ENCODE data around the gene AP3D1.
A peak's percentile ranks its signal among the peaks of the same experiment; 100 is the strongest.

AP3D1 gene

DNA sequence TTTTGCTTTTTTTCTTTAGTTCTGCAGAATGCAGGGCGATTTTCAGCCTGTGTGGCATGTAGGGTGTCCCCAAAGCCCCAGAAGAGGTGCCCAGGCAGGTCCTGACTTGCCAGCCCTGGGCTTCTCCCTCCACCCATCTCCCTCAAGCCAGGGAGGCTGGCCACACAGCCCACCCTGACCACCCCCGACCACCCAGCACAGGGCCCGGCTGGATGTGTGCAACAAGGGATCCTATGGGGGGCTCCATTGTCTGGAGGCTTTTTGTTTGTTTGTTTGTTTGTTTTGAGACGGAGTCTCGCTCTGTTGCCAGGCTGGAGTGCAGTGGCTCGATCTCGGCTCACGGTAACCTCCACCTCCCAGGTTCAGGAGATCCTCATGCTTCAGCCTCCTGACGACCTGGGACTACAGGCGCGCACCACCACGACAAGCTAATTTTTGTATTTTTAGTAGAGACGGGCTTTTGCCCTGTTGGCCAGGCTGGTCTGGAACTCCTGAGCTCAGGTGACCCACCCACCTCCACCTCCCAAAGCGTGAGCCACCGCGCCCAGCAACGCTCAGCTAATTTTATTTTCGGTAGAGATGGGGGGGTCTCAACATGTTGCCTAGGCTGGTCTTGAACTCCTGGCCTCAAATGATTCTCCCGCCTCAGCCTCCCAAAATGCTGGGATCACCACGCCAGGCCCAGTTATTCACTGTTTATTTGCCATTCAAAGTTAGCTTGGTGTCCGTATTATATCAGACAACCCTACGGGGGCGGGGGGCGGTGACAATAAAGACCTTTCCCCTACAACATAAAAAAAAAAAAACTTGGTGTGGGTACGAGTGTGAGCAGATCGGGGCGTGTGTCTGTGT, 92.6 kb downstream of the AP3D1 start:
- no peak for DNase-seq

DNA sequence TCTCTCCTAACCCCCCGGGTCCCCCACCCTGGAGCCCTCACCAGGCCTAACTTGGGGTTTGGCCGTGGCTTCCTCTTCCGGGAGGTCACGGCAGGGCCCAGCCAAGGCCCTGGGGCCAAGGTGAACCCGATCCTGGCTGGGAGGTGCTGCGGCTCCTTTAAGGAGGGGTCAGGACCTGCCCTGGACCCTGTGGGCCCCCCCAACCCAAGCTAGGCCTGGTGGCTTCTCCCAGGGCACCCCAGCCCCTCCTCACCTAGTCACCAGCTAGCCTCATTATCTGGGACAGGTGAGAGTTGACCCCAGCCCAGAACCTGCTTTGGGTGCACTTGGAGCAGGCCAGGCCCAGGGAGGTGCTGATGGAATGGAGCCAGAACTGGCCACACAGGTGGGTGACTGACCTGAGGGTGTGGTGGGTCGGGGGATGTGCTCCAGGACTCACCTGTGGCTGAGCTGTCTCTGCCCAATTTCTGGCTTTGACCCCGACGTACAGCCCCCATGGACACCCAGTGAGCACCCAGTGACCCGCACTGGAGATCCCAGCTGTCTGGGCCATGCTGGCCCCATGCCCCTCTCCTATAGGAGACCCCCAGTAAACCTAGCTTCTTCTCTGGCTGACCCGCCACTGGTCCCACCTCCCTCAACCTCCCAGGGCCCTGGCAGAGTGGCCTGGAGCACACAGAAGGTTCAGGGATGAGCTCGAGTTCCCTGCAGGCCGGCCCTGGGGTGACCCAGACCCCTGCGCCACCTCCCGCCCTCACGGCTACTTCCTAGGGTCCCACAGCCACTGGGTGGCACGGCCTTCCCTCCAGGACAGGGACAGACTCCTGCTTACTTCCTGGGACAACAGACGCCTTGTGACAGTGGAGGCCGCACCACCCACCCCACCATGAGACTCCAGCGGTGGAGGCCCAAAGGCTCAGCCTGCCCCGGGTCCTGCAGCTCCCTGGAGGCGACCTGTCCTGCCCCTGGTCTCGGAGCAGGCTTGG, 93.6 kb downstream of the AP3D1 start:
- no peak for DNase-seq

DNA sequence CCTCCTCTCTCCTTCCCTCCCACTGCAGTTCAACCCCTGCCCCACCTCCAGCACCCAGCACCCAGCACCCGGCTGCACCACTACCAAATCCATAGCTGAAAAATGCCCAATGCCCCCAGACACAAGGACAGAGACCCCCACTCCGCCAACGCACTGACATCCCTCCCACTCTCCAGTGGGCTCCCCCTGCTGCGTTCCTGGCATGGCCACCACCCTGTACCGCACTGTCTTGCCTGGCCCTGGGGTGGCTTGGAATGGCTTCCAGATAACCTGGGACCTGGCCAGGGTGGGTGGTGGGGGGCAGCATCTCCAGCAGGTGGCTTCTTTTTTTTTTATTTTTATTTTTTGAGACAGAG, 94.6 kb downstream of the AP3D1 start:
- no peak for DNase-seq

DNA sequence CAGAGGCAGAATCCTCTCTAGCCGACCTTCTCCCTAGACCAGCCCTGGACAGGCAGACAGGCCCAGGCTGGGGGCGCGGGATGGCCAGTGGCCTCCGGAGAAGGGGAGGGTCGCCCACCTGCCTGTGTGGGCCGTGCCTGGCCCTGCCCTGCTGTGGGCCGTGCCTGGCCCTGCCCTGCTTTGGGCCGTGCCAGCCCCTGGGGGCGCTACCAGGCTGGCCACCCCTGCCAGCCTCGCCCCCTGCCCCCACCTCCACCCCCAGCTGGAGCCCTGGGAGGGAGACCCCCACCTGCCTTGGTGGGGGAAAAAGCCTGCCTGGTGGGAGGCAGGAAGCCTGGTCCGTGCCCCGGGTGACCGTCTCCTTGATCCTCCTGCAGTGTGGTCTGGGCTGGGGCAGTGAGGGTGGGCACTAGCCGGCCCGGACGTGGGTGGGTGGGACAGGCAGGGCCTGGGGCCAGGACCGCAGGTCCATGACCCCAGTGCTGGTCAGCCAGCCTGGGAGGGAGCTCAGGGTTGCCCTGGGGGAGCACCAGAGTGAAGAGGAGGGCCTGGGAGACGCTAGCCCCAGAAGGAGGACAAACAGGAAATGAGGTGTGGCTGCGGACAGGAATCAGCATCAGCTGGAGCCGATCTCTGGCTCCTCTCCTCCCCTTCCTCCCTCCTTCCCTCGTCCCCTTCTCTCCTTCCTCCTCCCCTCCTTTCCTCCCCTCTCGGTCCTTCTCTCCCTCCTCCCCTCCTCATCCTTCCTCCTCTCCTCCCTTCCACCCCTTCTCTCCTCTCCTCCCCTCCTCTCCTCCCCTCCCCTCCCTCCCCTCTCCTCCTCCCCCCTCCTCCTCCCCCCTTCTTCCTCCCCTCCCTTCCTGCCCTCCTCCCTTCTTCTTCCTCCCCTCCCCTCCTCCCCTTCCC, 95.2 kb downstream of the AP3D1 start:
- DNase-seq, result no peak

DNA sequence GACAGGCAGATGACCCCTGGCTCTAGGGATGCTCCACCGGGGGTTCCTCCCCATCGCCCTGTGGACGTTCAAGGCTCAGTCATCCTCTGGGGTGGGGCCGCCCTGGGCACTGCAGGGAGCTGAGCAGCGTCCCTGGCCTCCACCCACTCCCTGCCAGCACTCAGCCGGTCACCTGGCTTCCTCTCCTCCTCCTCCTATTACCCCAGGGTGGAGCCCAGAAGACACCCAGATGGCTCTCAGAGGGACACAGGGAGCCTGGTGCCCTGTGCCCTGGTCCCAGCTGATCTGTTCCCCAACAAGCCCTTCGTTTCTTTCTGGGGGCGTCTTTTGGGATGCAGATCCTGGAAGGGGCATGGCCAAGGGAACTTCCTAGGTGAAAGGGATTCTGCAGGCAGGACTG, 96.6 kb downstream of the AP3D1 start:
- DNase-seq, result no peak

DNA sequence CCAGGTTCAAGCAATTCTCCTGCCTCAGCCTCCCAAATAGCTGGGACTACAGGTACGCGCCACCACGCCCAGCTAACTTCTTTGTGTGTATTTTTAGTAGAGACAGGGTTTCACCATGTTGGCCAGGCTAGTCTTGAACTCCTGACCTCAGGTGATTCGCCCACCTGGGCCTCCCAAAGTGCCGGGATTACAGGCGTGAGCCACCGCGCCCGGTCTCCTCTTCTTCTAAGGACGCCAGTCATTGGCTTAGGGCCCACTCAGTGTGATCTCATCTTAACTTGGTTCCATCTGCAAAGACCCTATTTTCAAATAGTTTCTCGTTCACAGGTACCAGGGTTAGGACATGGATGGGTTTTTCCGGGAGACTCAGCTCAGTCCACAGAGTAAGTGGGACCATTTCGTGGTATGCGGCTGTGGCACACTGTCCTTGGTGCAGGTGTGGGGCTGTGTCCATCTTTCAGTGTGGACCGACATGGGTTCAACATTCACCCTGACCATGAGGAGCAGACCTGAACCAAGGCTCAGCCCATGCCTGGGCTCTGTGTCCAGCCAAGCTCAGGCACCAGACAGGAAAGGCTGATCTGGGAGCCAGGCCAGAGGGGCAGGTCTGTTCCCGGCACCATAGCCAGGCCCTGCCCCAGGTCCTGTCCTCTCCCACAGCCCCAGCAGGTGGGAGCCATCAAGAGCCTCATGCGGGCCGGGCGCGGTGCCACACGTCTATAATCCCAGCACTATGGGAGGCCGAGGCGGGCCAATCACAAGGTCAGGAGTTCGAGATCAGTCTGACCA, 97.6 kb downstream of the AP3D1 start:
- DNase-seq, result no peak

DNA sequence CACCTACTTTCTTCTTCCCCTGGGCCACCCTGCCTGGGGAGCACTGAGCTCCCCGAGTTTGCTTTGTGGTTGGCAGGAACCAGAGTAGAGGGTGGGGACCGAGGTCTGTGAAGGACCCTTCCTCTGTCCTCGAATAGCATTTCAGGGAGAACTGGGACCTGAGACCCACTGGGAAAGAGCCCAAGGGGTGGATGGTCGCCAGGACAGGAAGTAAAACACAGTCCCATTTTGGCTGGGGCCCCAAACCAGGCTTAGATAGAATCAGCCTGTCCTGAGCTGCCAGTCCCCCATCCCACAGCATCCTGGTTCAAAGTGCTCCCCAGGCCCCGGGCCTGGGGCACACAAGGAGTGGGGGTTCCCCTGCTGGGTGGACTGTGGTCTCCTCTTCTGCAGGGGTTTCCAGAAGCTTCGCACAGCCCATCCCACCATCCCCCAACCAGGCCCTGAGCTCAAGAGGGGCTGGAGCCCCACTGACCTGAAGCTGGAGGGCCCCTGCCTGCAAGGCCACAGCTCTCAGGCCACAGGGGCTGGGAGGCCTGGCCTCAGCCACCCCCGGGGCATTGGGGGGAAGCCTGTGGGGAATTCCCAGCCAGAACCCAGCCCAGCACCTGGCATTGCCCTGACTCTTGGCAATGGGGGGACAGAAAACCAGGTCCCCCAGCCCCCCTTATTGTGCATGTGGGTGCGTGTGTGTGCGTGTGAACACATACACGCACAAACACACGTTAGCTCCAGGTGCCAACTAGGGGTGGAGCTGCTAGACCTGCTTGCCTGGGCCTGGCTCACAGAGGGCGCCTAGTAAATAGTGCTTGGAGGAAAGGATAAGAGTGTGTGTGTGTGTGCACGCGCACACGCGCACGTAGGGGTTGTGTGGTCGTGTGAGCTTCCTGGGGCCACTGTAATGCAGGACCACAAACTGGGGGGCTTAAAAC, 99.3 kb downstream of the AP3D1 start:
- peak; percentile 84 for DNase-seq

DNA sequence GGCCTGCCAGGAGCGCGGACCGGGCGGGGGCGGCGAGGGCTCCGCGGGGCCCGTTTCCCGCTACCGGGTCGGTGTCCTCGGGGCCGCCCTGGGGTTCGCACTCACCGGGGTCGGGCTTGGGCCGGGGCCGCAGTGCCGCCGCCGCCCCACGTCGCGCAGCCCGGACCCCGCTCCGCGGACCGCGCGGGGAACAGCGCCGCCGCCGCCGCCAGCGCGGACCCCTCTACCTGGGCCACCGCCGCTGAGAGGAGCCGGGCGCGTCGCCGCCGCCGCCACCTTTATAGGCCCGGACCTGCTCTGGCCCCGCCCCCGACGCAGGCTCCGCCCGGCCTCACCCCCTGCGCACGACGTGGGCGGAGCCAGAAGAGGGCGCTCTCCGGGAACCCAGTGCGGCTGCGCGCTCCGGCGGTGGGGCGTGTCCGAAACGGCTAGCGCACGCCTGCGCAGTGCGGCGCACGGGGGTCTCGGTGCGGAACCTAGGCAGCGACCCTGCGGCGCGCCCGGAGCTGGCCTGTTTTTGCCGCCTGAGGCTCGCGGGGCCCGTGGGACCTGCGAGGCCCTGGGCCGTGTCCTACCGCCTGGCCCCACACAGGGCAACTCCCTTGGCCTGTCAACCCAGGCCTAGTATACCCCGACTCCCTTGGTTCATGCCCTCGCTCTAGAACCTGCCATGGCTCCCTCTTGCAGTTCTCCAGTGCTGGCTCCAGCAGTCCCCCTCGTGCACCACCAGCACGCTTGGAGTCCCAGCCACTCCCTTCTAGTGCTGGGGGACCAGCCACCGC, 100.2 kb downstream of the AP3D1 start, which contains the start of gene MKNK2:
TSS of gene MKNK2 (minus strand) at position 254 of the 782 bp plus-strand sequence. CDS start 393 bp downstream, outside the sequence.
- DNase-seq, result peak; percentile 88

Data from CD4-positive, alpha-beta T cell treated with Interleukin-15 for 1 hour (primary cell).